GM13977 (cell line): ENCODE data around the gene KISS1R.

ENCODE experiments used
- DNase-seq: peaks from one replicate; pipeline ENCODE4 v3.0.0; 2012; ENCODE audit warnings: low spot score
- in situ Hi-C: fragments of 300-500 bp; cut with MboI; formaldehyde crosslinking; loops from one replicate; pipeline ENCODE4 v1.12.0; 2022; ENCODE audit warnings: low sequenced_read_pairs, low pct_unique_long_range_greater_than_20kb, mixed read lengths, inconsistent platforms; ENCODE audit not compliant: unreplicated experiment
- TF ChIP-seq, protein P1 (sequence below): IDR thresholded peaks from 2 replicates; pipeline ENCODE4 v1.5.1; 2012; ENCODE audit warnings: mild to moderate bottlenecking, control low read depth; ENCODE audit not compliant: insufficient read depth; ENCODE audit errors: extremely low read depth, missing control alignments

The KISS1R gene

DNA sequence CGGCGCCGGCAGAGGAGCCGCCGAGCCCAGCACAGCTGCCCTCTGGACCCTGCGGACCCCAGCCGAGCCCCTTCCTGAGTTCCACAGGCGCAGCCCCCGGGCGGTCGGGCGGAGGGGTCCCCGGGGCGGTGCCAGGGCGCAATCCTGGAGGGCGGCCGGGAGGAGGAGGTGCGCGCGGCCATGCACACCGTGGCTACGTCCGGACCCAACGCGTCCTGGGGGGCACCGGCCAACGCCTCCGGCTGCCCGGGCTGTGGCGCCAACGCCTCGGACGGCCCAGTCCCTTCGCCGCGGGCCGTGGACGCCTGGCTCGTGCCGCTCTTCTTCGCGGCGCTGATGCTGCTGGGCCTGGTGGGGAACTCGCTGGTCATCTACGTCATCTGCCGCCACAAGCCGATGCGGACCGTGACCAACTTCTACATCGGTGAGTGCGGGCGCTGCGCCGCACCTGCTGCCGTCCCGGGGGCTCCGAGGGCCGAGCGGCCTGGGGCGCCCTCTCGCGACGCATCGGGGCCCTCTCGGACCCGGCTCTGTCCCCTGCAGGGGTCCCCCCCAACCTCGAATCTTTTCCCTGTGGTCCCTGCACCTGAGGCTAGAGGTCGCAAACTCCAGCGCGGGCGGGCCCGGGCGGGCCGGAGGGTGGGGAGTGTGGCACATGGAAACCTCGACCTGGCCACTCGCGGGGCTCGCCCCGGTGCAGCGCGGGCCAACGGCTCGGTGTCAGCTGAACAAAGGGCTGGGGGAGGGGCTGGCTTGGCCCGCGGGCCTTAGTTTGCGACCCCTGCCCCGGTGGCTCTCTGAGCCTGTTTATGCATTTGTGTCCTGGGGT is at the start of gene KISS1R:
Gene KISS1R, plus strand, starts transcription at position 11 of the 829 bp plus-strand sequence. Its CDS starts 170 bp downstream, at position 181.
- TF ChIP-seq, protein P1, sequence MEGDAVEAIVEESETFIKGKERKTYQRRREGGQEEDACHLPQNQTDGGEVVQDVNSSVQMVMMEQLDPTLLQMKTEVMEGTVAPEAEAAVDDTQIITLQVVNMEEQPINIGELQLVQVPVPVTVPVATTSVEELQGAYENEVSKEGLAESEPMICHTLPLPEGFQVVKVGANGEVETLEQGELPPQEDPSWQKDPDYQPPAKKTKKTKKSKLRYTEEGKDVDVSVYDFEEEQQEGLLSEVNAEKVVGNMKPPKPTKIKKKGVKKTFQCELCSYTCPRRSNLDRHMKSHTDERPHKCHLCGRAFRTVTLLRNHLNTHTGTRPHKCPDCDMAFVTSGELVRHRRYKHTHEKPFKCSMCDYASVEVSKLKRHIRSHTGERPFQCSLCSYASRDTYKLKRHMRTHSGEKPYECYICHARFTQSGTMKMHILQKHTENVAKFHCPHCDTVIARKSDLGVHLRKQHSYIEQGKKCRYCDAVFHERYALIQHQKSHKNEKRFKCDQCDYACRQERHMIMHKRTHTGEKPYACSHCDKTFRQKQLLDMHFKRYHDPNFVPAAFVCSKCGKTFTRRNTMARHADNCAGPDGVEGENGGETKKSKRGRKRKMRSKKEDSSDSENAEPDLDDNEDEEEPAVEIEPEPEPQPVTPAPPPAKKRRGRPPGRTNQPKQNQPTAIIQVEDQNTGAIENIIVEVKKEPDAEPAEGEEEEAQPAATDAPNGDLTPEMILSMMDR: peak; percentile 81
- peak; percentile 85 for DNase-seq
- in situ Hi-C loops: no loop called here

DNA sequence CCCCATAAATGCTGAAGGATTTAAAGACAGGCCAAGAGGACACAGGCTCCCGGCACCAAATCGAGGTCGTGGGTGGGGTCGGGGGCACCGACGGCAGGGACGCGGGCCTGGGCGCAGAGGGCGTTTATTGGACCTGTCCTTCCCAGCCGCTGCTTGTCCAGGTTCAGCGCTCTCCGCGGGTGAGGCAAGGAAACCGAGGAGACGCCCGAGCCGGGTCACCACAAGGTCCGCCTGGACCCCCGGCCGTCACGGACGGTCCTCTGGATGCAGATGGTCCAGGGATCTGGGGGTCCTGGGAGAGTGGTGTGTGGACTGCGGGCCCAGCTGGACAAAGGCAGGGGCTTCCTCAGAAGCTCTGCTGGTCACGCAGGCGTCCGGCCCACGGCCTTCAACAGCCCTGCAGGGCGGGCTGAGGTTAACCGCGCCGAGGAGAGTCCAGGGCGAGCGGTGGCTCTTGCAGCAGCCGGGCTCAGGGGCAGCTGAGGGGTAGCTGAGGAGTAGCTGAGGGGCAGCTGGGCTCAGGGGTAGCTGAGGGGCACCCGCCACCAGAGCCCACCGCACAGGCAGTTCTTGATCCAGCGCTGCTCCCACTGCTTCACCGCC is 49.2 kb upstream of the KISS1R start:
- in situ Hi-C loops: loop anchor here (10.0 kb wide), 1 partner anchor 57 kb away; the partner anchor contains the start of gene ARID3A
- TF ChIP-seq, protein P1: no peak
- no peak for DNase-seq

- no peak for DNase-seq
- in situ Hi-C loops: loop anchor here (10.0 kb wide), 1 partner anchor 56 kb away; the partner anchor contains the start of gene ARID3A
- TF ChIP-seq, protein P1: no peak
Observed at GRCh38 chr19:868458-869244, 48.5 kb upstream of the KISS1R start.

DNA sequence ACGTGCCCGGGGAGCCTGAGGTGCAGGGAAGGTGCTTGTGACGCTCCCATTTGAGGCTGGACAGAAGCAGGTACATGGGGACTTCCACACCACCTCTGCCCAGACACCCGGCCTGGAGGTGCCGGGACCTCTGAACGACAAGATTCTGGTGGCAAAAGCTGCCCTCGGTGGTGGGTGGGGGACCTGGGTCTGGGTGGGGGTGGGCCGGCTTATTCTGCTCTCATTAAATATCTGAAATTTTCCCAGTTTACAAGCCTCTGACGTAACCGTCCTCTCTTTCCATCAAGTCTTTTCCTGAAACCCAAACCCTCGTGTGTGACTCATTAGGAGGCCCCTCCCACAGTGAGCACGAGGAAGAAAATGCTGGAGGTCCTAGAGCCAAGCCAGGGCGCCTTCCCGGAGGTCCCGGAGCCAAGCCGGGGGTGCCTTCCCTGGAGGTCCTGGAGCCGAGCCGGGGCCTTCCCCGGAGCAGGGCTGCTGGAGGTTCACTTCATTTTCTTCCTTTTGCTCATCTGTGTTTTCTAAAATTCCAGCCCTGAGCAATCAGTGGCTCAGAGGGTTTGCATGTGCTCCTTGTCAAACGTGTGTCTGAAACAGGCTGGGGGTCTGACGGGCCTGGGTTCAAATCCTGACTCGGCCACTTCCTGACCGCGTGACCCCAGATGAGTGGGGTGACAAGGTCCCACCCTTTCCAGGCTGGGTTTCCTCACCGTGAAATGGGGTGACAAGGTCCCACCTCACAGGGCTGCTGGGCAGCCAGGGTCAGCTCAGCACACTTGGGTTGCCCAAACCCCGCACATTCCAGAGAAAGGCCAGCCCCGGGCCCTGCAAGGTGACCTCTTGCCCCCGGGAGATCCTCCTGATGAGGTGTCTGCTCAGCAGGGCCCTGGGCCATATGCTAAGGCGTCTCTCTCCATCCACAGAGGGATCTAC is 47.6 kb upstream of the KISS1R start:
- TF ChIP-seq, protein P1: no peak
- no peak for DNase-seq
- in situ Hi-C loops: loop anchor here (10.0 kb wide), 1 partner anchor 55 kb away; the partner anchor contains the start of gene ARID3A

GRCh38 chr19:870314-870713 is 46.8 kb upstream of the KISS1R start:
- in situ Hi-C loops: no loop called here
- DNase-seq: no peak
- TF ChIP-seq, protein P1: no peak
